GM19463 (cell line): Measurements from ENCODE around the gene SHKBP1.
"Not testable (repeated sequence)": the region's sequence is repeated elsewhere in the genome, so short reads cannot be mapped to it uniquely, and the experiment has no call there.

ENCODE experiments used
- ATAC-seq: cut with Tn5 transposase; IDR thresholded peaks from one replicate; pipeline ENCODE4 v1.9.1; 2021; ENCODE audit warnings: mild to moderate bottlenecking, moderate library complexity; ENCODE audit not compliant: unreplicated experiment

The SHKBP1 gene

DNA sequence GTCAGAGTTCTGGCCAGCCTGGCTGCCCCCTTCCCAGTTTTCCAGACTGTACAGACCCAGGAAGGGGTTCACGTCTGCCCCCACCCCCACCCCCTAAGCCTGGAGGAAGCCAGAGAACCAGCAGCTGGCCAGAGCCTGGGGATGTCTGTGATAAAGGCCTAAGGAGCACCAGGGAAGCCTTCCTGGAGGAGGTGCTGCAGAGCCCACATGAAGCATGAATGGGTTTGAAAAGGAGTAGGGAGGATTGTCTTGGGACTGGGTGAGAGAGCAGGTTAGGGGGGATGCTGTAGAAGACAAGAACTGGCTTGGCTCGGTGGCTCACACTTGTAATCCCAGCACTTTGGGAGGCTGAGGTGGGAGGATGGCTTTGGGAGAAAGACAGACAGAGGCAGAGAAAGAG is 5.8 kb downstream of the SHKBP1 start:
- no peak for ATAC-seq

GRCh38 chr19:40583283-40583682 is 6.6 kb downstream of the SHKBP1 start:
- ATAC-seq, result no peak

DNA sequence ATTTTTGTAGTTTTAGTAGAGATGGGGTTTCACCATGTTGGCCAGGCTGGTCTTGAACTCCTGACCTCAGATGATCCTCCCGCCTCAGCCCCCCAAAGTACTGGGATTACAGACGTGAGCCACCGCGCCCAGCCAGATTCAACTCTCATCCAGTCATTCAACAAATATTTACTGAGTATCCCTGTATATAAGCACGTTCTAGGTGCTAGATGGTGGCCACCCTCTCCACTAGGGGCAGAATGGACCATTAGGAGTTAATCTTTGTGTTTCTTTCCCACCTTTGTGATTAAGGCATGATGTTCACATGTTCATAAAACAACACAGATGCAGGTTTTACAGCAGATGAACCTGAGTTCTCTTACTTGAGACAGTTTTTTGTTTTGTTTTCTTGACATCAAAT is 7.3 kb downstream of the SHKBP1 start:
- no peak for ATAC-seq

DNA sequence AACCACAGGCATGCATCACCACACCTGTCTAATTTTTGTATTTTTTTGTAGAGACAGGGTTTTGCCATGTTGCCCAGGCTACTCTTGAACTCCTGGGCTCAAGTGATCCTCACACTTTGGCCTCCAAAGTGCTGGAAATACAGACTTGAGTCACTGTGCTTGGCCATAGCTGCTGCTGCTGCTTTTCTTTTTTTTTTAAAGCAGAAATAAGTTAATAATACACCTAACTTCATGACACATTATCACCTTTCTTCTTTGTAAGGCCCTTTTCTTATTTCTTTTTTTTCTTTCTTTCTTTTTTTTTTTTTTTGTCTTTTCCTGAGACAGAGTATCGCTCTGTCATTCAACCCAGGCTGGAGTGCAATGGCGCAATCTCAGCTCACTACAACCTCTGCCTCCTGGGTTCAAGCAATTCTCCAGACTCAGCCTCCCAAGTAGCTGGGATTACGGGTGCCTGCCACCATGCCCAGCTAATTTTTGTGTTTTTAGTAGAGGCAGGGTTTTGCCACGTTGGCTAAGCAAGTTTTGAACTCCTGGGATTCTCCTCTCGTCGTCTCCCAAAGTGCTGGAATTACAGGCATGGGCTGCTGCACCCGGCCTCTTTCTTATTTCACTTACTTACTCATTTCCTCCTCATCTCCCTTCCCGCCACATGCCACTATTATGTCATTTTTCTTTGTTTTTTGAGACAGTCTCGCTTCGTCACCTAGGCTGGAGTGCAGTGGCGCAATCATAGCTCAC is 8.7 kb downstream of the SHKBP1 start:
- no peak for ATAC-seq

DNA sequence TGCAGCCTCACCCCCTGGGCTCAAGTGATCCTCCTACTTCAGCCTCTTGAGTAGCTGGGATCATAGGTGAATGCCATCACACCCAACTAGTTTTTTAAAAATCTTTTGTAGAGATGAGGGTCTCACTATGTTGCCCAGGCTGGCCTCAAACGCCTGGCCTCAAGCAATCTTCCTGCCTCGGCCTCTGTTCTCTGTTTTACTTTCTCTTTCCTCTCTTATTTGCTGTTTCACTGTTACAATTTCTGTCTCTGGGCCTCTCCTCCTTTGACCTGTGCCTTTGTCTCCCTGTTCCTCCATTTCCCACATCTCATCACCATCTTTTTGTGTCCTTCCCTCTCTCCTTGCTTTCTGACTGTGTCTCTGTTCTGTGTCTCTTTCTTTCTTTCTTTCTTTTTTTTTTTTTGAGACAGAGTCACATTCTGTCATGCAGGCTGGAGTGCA is 9.3 kb downstream of the SHKBP1 start:
- no peak for ATAC-seq

GRCh38 chr19:40586611-40587010 is 9.9 kb downstream of the SHKBP1 start:
- no peak for ATAC-seq

GRCh38 chr19:40588110-40588854 is 11.6 kb downstream of the SHKBP1 start:
- no peak for ATAC-seq

DNA sequence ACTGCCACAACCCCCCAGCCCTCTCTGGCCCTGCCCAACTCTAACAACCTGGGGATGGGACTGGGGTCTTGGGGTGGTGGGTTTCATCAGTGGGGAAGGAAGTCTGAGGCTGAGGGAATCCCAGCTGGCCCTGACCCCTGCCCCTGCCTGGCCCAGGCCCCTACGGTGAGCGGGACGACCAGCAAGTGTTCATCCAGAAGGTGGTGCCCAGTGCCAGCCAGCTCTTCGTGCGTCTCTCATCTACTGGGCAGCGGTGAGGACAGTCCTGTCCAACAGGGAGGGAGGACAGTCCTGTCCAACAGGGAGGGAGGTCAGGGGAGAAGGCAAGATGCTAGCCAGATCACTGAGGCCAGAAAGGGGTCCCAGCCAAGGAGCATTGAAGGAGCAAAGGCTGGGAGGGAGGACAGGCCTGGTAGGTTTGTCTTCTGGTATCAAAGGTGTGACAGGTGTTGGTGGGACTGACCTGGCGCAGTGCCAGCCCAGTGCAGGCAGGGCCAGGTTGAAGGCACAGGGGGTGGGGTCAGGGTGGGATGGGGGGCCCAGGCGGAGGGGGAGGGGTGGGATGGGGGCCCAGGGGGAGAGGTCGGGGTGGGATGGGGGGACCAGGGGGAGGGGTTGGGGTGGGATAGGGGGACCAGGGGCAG is 12.4 kb downstream of the SHKBP1 start:
- no peak for ATAC-seq

DNA sequence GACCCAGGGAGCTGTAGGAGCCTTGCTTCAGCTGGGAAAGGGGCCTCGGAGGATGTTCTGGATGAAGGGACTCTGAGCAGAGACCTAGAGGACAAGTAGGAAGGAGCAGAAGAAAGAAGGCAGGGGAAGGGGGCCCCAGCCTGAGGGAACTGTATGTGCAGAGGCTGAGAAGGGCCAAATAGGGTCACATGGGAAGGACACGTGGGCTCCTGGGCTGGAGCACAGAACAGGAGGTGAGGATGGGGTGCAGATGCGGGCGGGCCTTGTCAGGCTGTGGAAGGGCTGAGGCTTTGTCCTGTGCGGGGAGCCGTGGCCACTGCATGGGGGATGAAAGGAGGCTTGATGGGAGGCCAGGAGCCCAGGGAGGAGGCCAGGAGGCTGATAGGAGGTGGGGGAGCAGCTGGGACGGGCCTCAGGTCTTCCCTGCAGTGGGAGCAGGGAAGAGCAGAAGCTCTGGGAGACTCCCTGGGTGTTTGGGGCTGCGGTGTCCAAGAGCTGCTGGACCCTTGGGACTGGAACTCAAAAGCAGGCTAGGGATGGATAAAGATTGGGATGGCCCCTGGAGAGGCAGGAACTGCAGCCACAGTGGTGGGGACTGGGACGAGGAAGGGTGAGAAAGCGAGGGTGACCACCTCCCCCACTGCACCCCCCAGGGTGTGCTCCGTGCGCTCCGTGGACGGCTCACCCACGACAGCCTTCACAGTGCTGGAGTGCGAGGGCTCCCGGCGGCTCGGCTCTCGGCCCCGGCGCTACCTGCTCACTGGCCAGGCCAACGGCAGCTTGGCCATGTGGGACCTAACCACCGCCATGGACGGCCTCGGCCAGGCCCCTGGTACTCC is 13.1 kb downstream of the SHKBP1 start:
- no peak for ATAC-seq

DNA sequence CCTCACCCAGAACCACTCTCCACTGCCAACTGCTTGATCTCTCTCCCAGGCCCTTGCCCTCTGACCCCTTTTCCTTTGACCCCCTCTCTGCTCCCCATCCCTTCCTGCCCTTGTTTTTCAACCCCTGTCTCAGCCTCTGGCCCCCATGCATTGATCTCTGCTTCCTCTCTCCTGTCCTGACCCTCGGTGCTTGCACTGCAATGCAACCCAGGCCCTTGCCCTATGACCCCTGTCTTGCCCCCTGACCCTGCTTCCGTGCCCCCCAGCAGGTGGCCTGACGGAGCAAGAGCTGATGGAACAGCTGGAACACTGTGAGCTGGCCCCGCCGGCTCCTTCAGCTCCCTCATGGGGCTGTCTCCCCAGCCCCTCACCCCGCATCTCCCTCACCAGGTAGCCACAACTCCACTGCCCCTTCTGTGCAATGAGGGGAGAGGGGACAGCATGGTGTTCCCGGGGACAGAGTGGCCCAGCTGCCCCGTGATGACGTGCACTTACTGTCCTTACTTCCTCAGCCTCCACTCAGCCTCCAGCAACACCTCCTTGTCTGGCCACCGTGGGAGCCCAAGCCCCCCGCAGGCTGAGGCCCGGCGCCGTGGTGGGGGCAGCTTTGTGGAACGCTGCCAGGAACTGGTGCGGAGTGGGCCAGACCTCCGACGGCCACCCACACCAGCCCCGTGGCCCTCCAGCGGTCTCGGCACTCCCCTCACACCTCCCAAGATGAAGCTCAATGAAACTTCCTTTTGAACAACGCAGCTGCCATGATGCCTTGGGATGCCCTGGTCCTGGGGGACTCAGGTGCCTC is 14.0 kb downstream of the SHKBP1 start:
- no peak for ATAC-seq

GRCh38 chr19:40591724-40592123 is 15.1 kb downstream of the SHKBP1 start:
- not testable (repeated sequence) for ATAC-seq

DNA sequence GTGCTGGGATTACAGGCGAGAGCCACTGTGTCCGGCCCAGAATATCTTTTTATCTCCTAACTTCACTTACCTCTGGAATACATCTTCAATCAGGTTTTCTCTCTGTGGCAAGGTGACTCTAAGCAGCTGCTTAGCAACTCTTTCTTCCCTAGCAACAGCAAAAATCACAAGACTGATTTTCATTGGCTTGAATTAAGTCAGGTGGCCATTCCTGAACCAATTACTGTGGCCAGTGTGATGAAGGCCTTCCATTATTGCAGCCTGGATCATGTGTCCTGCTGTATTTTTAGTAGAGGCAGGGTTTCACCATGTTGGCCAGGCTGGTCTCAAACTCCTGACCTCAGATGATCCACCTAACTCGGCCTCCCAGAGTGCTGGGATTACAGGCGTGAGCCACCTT is 15.5 kb downstream of the SHKBP1 start:
- peak; percentile 51 for ATAC-seq

- no peak for ATAC-seq
These were observed 17.6 kb downstream of the SHKBP1 start for GRCh38 chr19:40594255-40594654.

DNA sequence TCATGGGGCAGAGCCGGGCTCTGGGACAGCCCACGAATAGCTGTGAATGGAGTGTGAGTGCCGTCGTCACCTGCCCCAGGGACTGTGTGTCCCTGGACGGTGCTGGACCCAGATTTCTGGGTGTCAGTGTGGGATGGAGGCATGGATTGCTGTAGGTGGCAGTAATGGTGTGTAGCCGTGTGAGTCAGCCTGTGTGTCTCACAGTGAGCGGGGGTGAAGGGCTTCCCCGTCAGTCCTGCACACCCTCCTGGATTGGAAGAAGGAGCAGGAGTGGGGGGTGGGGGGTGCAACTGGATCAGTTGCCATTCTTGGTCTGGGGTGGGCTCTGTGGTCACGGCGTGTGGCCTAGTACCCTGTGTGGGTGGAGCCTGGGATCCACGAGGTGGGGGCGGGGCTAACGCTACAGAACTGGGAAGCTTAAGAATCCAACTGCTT is 18.0 kb downstream of the SHKBP1 start:
- no peak for ATAC-seq

GRCh38 chr19:40596608-40597328 is 20.1 kb downstream of the SHKBP1 start:
- ATAC-seq, result no peak

DNA sequence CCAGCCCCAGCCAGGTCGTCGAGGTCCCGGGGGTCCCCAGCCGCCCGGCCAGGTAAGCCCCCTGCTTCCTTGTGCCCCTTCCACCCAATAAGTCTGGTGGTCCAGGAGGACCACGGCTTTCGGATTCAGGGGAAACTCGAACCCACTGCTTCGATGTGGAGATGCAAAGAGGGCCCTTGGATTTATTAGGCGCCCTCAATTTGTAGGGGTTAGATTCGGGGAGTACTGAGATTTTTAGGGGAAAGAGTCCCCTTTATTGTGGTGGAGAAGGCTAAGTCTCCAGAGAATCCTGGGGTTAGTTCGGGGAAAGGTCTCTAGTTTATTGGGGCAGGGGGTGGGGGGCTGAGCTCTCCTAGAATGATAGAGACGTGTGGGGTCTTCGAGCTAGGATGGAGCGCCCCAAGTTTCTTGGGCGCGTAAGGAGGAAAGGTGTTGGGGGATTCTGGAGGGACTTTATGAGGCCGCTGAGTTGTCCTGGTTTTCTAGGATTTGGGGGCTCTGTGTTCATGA is 20.7 kb downstream of the SHKBP1 start:
- no peak for ATAC-seq

DNA sequence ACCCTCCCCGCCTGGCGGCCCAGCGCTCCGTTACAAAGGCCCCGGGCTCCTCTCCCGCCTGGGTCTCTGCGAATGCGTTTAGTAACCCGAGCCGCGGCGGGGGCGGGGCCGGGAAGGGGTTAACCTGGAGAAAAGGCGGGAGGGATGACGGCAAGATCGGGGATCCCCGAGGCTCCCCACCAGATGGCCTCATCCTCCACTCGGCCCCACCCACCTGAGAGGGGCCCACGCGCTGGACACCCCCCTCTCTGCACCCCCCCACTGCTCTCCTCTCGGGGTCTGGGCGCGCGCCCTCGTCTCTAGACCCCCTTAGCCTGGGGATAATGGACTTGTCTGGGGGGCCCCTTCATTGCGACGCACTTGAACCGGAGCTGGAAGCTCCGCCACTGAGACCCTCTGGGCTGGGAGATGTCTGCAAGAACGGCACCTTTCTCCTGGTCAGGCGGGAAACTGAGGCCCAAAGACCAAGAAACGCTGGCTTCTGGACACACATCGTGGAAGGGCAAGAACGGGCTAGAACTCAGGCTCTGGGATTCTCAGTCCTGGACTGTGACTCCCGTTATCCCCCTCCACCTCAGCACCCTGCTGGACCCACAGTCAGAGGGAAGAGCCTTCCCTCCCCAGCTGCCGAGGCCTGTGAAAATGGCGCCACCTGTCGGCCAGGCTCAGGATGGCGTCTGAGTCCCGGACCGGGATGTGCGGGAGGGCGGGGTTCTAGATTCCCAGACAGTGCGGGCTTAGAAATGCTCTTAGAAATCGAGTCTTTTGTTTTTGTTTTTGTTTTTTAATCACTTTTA is 21.6 kb downstream of the SHKBP1 start:
- ATAC-seq, result no peak

DNA sequence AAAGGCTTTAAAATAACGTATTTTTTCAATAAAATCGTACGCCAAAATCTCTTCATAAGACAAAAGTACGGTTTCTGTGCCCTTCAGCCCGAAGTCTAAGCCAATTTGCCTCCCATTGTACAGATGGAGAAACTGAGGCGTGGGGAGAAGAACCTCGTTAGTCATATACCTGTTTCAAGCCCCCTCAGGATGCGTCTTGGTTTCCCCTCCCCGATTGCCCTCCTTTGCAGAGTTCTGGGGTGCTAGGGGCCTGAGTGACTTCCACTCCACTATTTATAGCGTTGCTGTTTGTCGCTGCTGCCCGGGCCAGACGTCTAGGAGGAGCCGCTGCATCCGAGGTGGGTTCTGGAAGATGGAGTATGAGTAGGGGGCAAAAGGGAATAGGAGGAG is 22.2 kb downstream of the SHKBP1 start:
- no peak for ATAC-seq
